ENCODE data around the gene OBSL1.

Gene OBSL1

DNA sequence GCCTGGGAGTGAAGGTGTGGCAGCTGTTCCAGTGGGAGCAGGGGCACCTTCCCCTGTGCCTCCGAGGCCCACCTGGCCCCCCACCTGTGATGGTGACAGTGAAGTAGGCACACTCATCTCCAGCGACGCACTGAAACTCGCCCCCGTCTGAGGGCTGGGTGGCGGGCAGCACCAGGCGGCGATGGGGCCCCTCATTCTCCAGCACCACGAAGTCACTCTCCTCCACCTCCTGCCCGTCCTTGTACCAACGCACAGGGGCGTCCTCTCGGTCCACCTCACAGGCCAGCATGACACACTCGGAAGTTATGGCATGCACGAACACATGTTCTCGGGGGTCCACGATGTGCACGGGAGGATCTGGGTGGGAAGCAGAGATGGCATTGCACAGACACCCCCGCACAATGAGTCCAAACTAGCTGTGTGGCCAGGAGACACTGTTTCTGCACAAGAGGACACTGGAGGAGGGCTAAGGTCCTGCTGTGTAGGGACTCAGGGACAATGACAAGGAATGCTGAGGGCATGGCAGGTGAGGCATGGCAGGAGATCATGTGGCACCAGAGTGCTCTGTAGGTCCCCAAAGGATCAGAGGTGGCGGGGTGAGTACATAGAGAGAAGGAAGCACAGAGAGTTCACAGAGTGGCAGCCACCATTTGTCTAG is 7.9 kb downstream of the OBSL1 start:
- no peaks in the 10 kb centered on the region for H3K79me2 ChIP-seq (ENCODE audit: control insufficient read depth, low read length)

DNA sequence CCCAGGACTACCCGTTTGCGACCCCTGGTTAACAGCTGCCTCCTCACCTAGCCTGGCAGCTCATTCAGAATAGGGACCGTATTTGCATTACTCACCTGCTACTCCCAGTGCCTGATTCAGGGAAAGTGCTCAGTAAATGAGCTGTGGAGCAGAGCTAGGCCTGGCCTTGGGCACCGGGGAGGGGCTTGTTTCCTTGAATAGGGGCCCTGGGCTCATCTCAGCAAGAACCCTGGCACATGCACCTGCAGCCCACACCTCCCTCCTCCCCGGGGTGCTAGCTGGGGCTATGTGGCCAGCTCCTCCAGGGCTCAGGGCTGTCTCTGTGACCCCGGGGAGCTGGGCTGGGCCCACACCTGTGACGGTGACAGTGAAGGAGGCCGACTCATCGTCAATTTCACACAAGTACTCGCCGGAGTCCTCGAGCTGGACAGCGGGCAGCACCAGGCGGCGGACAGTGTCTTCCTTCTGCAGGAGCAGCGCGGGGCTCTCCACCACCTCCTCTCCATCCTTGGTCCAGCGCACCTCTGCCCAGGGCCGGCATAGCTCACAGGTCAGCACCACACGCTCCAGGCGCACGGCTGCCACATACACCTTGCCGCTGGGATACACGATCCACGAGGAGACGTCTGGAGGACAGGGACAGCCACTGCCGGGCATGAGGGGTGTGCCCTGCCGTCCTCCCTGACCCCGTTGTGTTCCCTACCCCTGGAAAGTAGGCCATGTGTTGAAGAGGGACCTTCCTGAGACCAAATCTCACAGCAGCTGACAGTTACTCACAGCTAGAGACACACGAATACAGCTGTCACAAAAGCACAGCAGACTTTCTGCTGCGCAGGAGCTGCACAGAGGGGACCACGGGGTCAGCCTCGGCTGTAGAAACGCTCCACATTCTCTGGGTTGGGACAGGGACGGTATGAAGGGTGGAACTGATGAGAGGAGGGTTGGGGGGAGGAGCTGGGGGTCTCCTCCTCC is 9.0 kb downstream of the OBSL1 start:
- no peaks in the 10 kb centered on the region for H3K36me3 ChIP-seq (ENCODE audit: control insufficient read depth, low read length)
- no peaks in the 10 kb centered on the region for H3K9me3 ChIP-seq (ENCODE audit: control insufficient read depth, insufficient read depth, low read length)
- H3K4me1 ChIP-seq (ENCODE audit: control insufficient read depth, low read length) = no peaks in the 10 kb centered on the region
- no peaks in the 10 kb centered on the region for H3K79me2 ChIP-seq (ENCODE audit: control insufficient read depth, low read length)
- no peaks in the 10 kb centered on the region for H3K9me2 ChIP-seq (replicated peaks; ENCODE audit: control insufficient read depth, low read length)
- no peak overlapping the region for H3K27ac ChIP-seq (ENCODE audit: low read depth, low read length)
- H3K4me2 ChIP-seq (ENCODE audit: low read length) = no peak overlapping the region
- H3K27me3 ChIP-seq (ENCODE audit: control insufficient read depth, low read length) = no peaks in the 10 kb centered on the region
- H4K20me1 ChIP-seq (ENCODE audit: control insufficient read depth, insufficient read depth, low read depth, low read length) = no peaks in the 10 kb centered on the region
- no peak for TF ChIP-seq CTCF (IDR thresholded peaks at IDR 0.05; ENCODE audit: low read depth, low read length, poor library complexity, severe bottlenecking)
- TF ChIP-seq EZH2phosphoT487 (IDR thresholded peaks at IDR 0.05; ENCODE audit: borderline replicate concordance, low read length) = no peak
- H3F3A ChIP-seq (ENCODE audit: control insufficient read depth, insufficient read depth) = no peaks in the 10 kb centered on the region
- H3K4me3 ChIP-seq (ENCODE audit: low read length) = no peak overlapping the region

More for the DNA sequence above, 7.9 kb downstream of the OBSL1 start:
- no peak overlapping the region for H3K27ac ChIP-seq (ENCODE audit: low read depth, low read length)
- no peaks in the 10 kb centered on the region for H3K36me3 ChIP-seq (ENCODE audit: control insufficient read depth, low read length)
- H4K20me1 ChIP-seq (ENCODE audit: control insufficient read depth, insufficient read depth, low read depth, low read length) = no peaks in the 10 kb centered on the region
- no peaks in the 10 kb centered on the region for H3K9me3 ChIP-seq (ENCODE audit: control insufficient read depth, insufficient read depth, low read length)
- H3K4me2 ChIP-seq (ENCODE audit: low read length) = no peak overlapping the region
- no peak for TF ChIP-seq EZH2phosphoT487 (IDR thresholded peaks at IDR 0.05; ENCODE audit: borderline replicate concordance, low read length)
- no peak for TF ChIP-seq CTCF (IDR thresholded peaks at IDR 0.05; ENCODE audit: low read depth, low read length, poor library complexity, severe bottlenecking)
- H3K4me1 ChIP-seq (ENCODE audit: control insufficient read depth, low read length) = no peaks in the 10 kb centered on the region
- H3K9me2 ChIP-seq (replicated peaks; ENCODE audit: control insufficient read depth, low read length) = no peaks in the 10 kb centered on the region
- no peak overlapping the region for H3K4me3 ChIP-seq (ENCODE audit: low read length)
- H3F3A ChIP-seq (ENCODE audit: control insufficient read depth, insufficient read depth) = no peaks in the 10 kb centered on the region
- H3K27me3 ChIP-seq (ENCODE audit: control insufficient read depth, low read length) = no peaks in the 10 kb centered on the region

GRCh38 chr2:219561179-219562048 is 9.9 kb downstream of the OBSL1 start:
- H3K36me3 ChIP-seq (ENCODE audit: control insufficient read depth, low read length) = no peaks in the 10 kb centered on the region
- no peaks in the 10 kb centered on the region for H4K20me1 ChIP-seq (ENCODE audit: control insufficient read depth, insufficient read depth, low read depth, low read length)
- H3K27me3 ChIP-seq (ENCODE audit: control insufficient read depth, low read length) = no peaks in the 10 kb centered on the region
- H3K4me1 ChIP-seq (ENCODE audit: control insufficient read depth, low read length) = no peaks in the 10 kb centered on the region
- H3F3A ChIP-seq (ENCODE audit: control insufficient read depth, insufficient read depth) = no peaks in the 10 kb centered on the region
- H3K9me3 ChIP-seq (ENCODE audit: control insufficient read depth, insufficient read depth, low read length) = no peaks in the 10 kb centered on the region
- H3K4me3 ChIP-seq (ENCODE audit: low read length) = no peak overlapping the region
- no peak overlapping the region for H3K4me2 ChIP-seq (ENCODE audit: low read length)
- H3K9me2 ChIP-seq (replicated peaks; ENCODE audit: control insufficient read depth, low read length) = no peaks in the 10 kb centered on the region
- no peaks in the 10 kb centered on the region for H3K79me2 ChIP-seq (ENCODE audit: control insufficient read depth, low read length)
- TF ChIP-seq CTCF (IDR thresholded peaks at IDR 0.05; ENCODE audit: low read depth, low read length, poor library complexity, severe bottlenecking) (no peak), EZH2phosphoT487 (IDR thresholded peaks at IDR 0.05; ENCODE audit: borderline replicate concordance, low read length) (no peak)
- no peak overlapping the region for H3K27ac ChIP-seq (ENCODE audit: low read depth, low read length)
